Measurements from ENCODE around the gene CAMK2D.

CAMK2D gene

DNA sequence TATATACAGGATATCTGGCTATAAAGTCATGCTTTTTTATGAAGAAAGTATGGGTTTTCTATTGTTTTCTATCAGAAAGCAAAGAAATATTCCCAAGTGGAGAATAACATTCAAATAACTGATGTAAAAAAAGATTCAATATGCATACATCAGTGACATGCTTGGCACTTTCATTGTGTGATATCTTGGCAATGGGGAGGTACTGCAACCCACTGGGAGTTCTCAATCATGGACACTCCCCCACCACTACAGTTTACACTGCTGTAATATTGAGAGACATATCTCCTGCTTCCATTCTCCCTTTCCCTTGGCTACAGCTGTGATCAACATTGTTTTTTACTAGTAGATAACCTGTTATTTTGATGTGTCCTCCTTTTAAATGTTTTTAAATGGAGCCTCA is 257.8 kb downstream of the CAMK2D start:
- DNase-seq, result no peak

DNA sequence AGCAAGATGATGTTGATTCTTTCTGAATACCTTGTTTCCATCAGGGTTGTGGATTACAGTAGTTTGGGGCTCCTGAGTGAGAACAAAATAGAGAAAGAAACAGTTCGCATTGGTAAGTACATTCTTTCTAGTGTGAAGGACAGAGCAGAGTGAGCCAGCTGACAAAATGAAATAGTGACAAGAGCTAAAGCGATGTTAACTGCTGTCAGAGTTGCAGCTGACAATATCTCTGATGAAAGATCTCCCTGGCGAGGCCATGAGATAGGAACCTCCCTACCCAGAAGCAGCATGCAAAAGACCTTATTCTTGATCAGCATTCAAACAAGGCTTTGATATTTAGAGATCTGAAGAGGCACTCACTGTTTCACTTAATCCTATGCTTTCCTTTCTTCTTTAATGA is 258.6 kb downstream of the CAMK2D start:
- no peak for DNase-seq

DNA sequence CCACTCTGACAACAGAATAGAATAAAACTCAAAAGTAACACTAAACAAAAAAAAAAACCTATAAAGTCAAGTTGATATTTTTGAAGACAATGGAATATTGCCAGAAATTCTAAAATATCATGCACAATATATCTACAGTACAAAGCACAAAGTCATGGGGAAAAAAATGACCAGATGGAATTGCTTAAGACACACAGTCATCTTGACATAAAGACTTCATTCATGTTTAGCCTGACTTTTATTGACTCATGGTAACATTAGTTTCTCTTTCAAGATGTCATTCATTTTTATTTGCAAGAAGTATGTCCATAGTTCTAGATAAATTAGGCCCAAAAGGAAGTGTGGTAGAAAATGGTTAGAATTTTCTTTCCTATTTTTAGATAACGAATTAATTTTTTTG is 259.1 kb downstream of the CAMK2D start:
- DNase-seq, result no peak

DNA sequence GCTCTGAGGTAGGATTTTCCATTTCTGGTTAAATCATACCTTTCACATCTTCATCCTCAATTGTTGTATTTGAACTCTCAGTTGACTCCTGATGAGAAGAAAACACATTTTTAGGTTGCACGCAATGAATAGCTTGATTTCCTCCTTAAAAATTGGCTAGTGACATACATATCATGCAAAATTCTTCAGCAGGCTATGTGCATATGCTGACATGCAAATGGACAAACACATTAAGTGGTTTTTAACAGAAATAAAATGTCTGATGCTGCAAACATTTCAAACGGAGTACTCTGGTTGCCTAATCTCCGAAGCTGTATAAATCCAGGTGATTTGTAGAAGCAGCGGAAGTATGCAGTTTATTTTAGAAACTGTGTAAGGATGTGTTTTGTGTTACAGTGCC is 261.1 kb downstream of the CAMK2D start:
- no peak for DNase-seq

DNA sequence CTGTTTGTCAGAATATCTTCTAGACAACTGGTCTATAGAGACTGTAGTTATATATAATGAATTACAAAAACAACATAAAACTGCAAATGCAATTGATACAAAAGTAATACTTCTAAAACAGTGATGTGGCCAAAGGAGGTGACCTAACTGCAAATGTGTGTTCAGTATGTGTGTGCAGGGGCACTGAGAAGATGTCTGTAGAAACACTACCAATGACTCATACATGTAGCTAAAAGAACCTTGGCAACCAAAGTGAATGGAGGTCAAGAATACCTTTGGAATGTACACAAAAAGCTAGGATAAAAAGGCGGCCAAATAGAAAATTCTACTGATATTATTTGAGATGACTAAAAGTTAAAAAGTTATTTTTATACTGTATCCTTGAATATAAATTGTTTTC is 261.8 kb downstream of the CAMK2D start:
- DNase-seq, result no peak

DNA sequence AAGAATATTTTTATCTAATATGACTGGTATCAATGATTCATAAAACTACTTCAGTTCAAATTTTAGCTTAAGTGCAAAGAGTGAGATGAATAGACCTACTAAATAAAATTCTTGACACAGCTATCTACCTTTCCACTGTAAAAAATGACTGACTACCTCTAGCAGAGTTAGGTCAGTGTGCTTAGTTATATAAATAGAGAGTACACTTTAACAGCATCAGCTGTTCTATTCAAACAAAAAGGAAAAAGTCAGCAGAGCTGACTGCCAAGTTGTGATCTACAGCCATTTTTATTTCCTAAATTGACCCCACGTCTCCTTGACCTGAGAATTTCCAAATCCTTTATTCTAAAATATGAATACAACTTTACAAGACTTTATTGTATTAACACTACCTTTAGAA is 262.4 kb downstream of the CAMK2D start:
- DNase-seq, result no peak

DNA sequence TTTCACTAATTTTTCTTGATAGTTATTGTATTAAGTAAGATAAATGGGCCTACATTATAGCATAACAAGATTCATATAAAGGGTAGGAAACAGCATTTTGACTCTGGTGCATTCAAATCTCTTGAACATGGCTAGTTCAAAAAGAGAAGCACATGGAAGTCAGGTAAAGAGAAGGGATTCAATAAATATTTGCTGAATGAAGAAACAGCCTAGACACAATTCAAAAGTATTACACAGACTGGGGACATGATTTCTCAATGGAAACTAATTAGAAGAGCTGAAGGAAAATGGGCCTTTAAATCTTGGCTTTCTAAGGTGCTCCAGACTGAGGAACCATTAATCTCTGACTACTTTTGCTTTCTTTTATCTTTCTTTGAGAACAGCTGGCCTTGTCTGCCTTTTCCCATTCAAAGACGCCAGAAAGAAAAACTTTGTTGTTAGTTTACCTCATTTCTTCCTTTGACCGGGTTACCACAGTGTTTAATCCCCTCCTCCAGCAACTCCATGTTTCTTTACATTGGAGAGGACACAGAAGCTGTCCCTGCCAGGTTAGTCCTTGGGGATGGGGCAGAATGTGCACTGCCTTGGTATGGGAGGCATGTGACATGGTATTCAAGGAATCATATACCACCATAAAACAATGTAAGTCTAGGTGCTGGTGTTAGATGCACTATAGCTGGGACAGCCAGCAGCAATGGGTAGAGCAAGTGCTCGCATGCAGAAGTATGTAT is 264.2 kb downstream of the CAMK2D start:
- DNase-seq, result no peak

DNA sequence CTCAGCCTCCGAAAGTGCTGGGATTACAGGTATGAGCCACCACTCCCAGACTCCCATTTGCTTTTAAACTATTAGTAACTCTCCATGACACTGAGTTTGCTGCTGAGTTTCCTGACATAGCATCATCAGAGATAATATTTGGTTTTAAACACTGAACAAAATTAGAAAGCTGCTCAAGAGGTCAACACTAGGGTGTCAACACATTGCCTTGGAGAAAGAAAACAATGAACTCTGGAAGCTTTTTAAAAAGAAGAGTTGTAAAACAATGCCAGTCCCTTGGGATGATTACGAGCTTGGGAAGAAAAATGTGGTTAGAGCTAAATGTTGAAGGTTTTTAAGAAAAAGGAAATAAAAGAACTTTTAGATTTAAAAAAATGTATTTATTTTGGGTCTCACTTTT is 264.8 kb downstream of the CAMK2D start:
- DNase-seq, result no peak

DNA sequence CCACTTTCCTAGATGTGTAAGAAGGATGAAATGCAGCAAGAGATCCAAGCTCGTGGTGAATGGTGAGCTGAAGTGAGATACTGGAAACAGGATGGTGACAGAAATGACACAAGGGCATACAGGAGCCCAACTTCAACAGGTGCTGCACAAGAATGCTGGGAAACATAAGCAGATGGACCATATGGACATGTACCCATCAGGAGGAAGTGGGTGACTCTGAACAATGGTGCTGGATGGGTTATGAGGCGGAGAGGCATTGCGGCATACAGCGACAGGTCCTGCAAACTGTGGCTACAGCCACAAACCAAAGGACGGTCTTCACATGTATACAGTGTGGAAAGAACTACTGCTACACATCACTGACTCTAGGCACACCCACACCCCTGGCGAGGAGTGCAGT is 265.7 kb downstream of the CAMK2D start:
- no peak for DNase-seq

DNA sequence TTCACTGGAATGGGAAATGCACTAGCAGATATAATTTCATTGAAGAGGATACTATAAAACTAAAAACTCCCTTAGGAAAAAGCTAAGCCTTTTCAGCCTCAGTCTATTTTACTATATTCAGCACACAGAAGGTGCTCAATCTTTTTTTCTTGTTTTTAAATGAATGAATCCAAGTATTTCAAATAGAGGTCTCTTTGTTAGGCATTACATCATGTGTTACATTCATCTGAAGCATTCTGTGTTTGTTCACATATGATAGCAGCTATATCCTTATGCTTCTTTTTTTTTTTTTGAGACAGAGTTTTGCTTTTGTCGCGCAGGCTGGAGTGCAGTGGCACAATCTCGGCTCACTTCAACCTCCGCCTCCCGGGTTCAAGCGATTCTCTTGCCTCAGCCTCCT is 278.4 kb downstream of the CAMK2D start:
- DNase-seq, result no peak

DNA sequence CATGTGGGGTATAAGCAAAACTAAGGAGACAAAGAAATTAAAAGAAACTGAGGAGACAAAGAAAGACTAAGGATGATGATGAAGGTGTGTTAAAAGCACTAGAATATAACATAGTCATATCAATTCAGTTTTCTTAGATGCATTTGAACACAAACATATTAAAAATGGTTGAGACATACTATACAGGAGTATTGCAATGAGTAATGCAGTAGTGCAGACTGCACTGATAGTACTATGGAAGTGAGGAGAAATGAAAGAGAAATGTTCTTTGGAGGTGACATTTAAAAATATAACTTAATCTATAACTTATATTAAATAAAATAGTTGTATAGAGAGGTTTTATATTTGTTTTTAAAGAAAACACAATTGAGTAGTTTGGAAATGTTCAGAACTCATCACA is 279.2 kb downstream of the CAMK2D start:
- no peak for DNase-seq

DNA sequence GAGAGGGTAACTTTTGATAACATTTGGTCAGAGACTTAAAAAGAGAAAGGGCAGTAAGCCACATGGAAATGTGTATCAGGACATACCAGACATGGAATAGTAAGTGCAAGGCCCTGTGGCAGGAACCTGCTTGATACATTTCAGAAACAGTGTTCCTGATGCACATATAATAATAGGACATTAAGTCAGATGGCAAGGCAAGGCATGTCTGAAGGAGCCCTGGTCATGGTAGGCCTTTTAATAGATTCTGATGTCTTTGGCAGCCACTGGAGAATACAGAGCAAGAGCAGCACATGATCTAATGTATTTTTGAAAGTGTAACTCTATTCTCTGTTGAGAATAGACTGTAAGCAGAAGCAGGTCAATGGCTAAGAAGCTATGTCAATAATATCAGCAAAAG is 279.7 kb downstream of the CAMK2D start:
- DNase-seq, result no peak

DNA sequence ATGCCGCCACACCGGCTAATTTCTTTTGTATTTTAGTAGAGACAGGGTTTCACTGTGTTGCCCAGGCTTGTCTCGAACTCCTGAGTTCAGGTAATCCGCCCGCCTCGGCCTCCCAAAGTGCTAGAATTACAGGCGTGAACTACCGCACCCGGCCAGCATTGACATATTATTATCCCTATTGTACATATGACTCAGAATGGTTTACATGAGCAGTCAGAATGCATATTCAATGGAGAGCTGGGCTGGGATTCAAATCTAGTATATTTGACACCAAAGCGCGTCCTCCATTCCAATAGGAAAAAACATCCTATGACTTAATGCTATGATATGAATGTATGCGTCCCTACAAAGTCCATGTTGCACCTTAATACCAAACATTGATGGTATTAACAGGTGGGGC is 281.4 kb downstream of the CAMK2D start:
- DNase-seq, result no peak

DNA sequence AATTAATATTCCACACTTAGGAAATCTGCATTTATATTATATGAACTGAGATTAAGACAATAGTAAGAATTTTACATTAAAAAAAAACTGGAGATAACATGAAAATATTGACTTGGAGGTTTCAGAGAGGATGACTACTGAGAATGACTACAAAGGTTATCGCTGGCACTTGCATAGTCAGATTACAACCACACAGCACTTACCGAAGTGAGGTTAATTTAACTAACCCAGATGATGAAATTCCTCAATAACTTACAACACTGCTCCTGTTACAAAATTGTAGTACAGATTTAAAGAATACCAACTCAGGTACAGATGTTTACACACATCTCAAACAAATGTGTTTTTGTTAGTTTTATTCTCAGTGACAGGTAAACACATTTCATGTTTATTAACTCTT is 283.5 kb downstream of the CAMK2D start:
- DNase-seq, result no peak

DNA sequence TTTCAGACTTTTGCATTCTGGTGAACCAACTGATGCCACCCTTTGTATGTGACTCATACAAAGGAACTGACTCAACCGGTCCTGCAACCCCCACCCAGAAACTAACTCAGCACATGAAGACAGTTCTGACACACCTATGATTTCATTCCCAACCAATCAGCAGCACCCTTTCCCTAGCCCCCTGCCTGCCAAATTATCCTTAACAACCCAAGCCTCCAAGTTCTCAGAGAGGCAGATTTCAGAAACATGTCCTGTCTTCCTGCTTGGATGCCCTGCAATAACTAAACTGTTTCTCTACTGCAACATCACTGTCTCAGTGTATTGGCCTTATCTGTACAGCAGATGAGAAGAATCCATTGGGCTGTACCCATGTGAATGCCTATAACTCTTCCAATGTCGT is 284.7 kb downstream of the CAMK2D start:
- peak; percentile 50 for DNase-seq

DNA sequence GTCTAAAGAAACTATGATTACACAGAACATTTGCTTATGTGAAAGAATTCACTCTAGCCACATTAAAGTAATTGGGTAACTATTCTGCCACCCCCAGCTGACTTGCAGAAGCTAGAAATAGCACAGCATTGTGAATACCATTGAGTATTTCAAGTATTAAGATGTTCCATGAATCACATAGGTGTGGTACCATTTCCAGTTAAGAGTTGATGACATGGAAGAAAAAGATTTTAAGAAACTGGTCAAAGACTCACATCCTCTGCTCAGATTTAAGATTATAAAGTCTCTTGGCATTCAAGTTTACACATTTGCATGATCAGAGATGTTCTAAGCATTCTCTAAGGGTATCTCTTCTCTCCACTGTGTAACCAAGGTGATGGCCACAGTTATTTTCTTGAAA is 287.5 kb downstream of the CAMK2D start:
- DNase-seq, result peak; percentile 16

DNA sequence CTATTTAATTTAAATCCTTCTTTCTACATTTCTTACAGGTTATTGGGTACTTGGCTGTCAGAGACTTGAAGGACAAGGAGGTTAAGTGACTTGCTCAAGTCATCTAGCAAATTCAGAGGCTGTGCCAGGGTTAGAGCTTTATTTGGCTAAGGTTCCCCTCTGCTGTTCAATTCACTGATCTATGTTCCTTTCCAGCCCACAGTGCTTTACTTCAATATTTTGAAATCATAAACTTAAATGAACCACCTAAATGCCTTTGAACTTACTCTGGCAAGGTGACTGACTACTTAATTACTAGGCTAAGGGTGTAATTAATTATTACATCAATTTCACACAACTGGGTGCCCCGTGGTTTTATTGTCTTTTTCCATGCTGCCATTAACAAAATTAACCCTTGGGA is 288.7 kb downstream of the CAMK2D start:
- DNase-seq, result no peak

DNA sequence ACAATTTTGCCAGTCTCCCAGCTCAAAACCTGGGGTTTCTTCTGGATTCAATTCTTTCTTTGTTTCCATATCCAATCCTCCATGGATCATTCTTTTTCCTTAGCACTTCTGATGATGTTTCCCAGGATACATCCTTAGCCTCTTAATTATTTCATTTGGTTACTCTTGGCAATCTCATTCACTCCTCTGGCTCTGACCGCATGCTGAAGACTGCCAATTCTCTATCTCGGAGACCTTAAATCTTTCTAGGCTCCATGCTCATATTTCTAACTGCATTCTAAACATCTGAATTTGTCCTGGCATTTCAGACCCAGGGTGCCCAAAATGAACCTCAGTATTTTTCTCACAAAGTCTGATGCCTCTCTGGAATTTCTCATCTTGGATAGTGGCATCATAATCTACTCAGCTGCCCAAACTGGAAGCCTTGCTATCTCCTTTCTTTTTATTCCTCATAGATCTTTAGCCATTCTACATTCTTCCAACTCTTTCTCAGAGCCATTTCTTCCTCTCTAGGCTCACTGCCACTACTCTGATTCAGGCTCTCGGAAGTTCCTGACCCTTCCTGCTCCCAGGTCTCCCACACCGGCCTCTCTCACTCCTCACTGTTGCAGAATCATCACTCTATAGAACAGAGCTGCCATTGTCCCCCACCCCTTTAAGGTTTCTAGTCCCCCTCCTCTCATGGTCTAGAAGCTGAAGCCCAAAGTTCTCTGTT is 290.2 kb downstream of the CAMK2D start:
- DNase-seq, result no peak

DNA sequence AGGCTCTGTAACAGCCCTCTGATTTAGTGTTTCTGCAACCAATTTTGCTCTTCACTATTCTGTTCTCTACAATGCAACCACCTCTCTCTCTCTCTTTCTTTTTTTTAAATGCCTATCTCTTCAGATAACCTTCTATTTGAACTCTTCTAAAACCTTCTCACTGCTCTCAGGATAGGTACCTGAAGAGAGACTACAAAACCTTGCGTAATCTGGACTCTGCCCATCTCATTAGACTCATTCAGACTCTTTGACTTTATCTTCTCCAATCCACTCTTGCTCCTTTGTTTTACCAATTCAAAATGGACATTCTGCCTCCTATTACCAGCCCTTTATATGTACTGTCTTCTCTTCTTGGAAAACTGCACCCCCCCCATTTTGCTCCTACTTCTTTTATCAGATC is 291.6 kb downstream of the CAMK2D start:
- no peak for DNase-seq

DNA sequence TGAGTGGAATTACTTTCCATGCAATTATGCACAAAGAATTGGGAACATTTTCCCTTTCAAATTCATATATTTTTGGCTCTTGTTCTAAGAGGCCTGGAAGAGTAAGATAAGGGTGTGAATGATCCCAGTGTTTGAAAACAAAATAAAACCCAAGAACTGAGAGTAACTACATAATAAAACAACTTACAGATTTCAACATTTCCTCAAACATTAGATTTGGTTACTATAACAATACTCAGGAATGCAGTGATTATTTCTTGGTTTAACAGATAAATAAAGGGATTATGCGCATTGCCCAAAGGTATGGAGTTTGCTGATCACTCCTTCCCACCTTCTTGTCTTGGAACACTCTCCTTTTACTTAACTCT is 292.5 kb downstream of the CAMK2D start:
- no peak for DNase-seq

DNA sequence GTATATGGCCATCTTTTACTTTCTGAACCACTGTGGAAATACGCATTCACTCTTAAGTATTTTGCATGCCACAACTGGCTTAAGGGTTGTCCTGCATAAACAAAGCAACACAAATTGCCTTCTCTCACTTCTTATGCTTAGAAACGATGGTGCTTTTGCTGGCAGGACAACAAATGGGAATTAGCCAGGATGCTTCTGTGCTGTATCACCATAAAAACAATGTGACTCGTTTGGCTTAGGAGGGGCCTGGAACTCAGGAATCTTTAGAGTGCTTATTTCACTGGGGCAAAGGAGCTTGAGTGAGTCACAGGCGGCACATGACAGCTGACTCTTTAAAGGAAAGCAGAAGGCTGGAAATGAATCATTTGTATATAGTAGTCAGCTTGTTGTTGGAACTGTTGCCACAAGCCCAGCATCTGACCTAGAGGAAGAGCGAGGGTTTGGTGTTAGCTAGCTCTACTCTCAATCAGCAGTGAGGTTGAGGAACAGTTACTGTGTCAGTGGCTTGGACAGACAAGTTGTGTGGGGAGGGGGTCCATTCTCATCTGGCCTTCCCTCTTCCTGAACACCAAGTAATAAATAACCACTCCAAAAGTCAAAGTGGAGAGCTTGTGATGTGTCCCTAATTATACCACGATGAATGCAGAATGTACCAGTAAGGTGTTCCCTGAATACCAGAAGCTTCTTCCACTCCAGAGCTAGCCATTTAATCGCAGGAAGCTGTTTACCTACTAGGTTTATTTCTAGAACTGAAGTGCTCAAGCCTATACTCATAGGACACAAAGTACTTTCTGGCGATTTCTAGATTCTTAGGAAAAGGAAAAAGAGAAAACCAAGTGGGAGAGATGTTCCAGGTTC is 293.1 kb downstream of the CAMK2D start:
- DNase-seq, result peak; percentile 75

DNA sequence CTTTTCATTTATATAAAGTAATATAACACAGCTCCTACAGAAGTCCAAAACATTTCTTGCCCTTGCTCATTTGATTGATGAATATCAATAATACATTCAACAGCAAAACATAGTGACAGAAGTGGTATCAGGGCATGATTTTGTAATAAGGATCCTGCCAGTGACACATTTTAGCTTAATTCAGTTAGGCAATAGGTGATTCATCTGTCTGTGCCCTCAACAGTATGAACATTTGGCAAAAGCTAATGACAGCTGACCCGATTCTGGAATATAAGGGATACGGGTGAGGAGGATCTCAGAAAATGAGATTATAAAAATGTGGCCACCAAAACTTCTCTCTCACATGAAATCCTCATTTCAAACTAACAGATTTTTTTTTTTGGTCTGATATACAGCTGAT is 294.0 kb downstream of the CAMK2D start:
- DNase-seq, result peak; percentile 17

DNA sequence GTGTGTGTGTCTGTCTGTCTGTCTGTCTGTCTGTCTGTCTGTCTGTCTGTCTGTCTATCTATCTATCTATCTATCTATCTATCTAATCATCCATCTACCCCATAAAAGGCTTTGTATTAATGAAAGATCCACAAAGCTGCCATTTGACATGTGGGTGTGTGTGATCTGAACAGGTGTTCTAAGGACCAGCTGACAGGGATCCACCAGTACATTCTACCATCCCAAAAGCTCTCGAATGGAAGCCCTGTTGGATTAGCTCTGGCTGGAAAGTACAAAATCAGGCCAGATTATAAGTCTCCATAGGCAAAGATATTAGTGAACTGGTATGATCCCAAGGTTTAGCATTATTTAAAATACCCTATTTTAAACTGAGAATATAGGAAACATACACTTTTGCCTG is 299.3 kb downstream of the CAMK2D start:
- DNase-seq, result no peak

DNA sequence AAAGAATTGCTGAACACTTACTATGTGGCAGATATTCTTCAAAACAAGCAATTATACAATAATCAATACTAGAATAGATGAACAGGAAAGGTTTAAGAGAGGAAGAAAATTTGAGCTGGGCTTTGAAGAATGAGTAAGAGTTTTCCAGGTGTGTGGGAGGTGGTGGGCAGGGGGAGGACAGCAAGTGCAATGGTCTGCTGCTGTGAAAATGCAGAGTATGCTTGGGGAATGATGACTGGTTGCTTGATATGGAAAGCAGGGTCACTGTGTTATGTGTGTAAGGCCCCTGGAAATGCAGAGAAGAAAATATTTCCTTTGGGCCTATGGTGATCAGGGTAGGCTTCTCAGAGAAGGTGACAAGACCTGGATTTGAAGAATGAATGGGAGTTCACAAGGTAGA is 300.3 kb downstream of the CAMK2D start:
- no peak for DNase-seq
